GM18520 (cell line): ENCODE measurements around the gene SMAP2.

ENCODE experiments used
- ATAC-seq: cut with Tn5 transposase; IDR thresholded peaks from one replicate; pipeline ENCODE4 v1.9.1; 2021; ENCODE audit not compliant: unreplicated experiment

Gene SMAP2

GRCh38 chr1:40416709-40417108, 43.2 kb downstream of the SMAP2 start:
- ATAC-seq: no peak

DNA sequence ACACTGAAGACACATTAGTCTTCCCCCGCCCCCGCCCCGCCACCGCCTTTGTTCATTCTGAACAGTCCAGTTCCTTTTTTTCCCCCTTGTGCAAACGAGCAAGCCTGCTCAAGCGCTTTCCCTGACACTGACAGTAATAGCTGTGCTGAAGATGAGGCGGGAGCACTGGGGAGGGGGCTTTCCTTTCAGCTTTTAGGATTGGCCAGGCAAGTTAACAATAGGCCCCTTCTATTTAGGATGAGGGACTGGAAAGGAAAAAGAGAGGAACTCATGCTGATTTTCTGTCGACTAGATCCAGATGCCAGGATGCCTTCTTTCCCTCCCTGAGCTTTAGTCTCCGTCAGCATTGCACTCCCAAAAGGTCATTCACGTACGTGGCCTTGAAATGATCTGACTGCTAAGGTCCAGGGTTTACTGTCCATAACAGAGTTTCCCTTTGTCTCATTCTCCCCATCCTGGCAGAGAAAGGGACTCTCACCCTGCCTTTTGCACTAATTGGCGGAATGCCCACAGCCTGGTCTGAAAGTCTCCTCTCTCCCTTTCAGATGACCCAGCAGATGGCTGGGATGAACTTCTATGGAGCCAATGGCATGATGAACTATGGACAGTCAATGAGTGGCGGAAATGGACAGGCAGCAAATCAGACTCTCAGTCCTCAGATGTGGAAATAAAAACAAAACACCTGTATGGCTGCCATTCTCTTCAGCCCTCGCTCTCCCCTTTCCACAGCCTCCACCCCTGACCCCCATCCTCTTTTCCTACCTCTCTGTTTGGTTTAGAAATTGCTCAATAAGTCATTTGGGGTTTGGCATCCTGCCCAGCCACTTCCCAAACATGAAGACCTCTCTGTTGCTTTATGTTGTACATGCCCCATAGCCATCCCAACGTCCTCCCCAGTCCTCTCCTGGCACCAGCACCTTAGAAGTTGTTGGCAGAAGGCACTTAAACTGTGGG, 48.2 kb downstream of the SMAP2 start:
- no peak for ATAC-seq

DNA sequence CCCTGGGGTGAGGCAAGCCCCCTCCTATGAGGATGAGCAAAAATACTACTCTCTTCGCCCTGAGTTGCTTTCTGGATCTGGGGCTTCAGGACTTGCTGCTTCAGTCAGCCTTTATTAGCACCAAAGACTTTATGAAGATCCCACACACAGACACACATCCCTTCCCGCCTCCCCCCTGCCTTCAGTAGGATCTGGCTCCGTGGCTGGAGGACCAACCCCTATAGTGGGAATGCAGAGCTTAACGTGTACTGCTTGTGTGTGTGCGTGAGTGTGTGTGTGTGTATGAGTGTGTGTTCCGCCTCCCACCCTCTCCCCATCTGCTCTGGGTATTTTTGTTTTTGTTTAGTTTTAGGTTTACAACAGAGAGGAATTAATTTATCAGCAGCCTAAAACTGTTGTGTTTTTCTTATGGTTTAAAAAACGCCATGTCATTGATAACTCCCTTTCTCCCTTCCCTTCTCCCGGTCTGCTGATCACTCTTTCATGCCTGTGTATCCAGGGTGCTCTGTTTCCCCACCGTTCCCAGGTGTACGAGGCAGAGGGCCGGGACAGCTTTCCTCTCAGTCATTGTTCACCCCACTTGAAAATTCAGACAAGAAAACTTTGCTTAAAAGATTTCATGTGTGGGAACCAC, 49.2 kb downstream of the SMAP2 start:
- ATAC-seq: no peak

DNA sequence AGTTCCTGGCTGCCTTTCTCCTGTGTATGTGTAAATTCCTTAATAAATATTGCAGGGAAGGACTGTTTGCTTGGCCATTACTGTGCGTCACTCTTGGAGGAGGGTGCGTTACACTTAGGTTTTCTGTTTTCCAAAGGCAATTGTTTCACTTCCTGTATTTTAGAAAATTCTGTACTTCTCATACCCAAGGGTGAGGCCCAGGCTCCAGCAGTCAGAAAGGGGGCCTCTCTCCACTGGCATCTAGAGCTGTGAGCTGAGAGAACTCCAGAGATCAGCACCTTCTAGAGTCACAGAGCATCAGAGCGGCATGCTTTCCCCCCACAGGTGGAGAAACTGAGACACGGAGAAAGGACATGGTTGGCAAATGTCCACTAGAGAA, 49.7 kb downstream of the SMAP2 start:
- no peak for ATAC-seq

DNA sequence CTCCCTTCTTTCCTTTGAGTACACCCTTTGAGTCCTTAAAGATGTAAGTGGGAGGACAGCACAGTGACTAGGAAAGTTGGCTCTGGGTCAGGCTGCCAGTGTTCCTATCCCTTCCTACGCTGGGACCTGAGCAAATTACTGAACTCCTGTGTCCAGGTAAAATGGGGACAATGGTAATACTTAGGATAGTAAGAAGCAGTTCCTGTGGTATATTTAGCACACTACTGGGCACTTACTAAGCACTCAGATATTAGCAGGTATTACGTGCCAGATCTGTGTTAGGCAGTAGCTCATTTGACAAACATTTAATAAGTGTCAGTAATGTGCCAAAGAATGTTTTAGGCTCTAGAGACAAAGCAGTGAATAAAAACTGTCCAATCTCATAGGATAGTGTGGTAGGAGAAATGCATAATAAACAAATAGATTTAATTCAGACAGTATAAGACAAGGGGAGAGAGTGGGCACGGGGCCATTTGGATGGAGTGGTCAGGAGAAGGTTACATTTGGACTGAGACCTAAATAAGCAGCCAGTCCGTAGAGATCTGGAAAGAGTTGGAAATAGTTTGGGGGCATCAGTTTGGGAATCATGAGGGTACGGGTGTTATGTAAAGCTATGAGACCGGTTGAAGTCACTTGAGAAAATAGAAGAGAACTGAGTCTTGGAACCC, 50.6 kb downstream of the SMAP2 start:
- no peak for ATAC-seq

GRCh38 chr1:40425198-40425597, 51.7 kb downstream of the SMAP2 start:
- ATAC-seq: no peak

DNA sequence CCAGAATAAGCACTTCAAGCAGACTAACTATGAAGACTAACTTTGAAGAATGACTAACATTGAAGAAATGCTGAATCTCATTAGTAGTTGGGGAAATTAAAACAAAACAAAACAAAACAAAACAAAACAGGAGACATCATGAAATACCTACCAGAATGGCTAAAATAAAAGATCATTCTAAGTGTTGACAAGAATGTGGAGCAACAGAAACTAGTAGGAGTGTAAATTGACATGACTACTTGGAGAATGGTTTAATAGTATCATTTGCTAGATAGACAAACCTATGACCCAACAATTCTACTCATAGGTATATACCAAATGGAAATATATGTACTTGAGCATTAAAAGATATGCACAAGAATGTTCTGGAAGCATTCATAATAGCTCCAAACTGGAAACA, 57.9 kb downstream of the SMAP2 start:
- ATAC-seq: no peak

DNA sequence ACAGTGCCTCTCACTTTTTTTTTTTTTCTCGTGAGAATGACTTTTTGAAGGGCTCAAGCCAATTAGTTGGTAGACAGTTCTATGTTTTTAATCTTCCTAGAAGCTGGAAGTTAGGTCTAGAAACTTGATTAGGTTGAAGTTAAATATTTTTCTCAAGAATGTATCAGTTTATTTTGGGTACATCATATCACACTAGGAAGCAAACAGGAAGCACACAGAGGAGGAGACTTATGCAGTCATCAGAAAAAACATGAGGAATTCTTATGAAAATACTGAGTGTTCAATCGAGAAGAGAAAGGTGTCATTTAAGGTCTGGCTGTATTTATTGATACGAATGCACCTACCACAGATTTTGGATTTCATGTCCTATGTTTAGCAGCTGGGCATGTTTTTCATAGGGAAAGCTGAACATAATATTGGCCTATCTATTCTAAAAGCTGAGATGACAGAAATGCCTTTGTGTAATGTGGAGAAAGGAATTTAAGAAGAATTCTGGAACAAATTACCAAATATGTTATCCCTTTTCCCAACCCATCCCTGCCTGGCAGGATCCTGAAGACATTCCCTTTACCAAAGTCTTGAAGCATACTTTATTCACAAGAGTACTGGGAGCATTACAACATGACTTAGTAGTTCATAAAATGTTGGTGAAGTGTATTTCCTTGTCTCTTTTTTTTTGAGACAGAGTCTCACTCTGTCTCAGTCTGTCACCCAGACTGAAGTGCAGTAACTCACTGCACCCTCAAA, 59.3 kb downstream of the SMAP2 start:
- no peak for ATAC-seq

DNA sequence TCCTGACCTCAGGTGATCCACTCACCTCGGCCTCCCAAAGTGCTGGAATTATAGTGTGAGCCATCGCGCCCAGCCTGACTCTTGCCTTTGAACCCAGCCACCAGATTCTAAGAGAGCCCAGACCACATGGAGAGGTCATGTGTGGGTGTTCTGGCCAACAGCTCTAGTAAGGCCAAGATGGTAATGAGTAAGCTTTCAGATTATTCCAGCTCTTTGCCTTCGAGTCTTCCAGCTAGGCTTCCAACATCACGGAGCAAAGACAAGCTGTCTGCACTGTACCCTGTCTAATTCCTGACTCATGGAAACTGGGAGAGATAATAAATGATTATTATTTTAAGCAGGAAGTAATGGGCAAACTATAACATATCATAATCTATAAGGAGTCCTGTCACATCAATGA, 61.9 kb downstream of the SMAP2 start:
- ATAC-seq: no peak

DNA sequence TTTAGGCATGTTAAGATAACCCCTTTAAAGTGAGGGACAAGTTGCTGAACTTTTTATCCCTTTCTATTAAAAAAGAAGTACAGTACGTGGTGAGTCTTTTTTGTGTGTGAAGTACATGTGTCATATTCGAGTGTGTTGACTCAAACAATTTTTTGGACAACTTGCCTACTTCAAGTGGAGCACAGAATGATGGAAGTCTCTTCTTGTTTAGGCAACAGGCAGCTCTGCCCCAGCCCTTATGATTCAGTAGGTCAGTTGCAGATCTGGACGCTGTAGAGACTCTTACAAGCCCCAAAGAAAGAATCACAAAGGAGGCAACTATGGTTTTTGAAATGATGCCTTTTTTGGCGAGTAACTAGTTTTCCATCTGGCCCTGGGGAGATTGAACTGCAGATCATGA, 62.3 kb downstream of the SMAP2 start:
- ATAC-seq: no peak

GRCh38 chr1:40438391-40439015, 65.0 kb downstream of the SMAP2 start:
- ATAC-seq: no peak

DNA sequence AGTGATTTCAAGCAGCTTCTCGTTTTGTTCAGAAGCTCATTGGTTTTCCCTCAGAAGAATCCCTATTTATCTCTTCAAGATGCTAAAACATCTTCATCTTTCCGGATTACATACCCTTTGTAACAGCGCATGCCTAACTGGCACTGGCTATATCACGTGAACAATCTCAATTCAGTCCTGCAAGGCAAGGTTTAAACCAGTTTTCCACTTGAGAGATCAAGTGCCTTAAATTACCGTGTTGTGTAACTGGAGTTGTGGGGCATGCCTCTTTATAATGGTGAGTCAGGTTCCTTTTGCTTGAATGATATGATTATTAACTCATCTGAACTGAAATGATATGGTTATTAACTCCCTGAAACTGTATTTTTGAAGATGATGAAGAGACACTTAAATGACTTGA, 65.7 kb downstream of the SMAP2 start:
- ATAC-seq: no peak

GRCh38 chr1:40449684-40450494, 76.4 kb downstream of the SMAP2 start, which contains the start of gene ZFP69B:
ZFP69B (plus strand) TSS chr1:40450476; CDS start chr1:40450962, 486 bp downstream.
- peak; percentile 74 for ATAC-seq

- ATAC-seq: peak; percentile 32
Measured at GRCh38 chr1:40450495-40451237, 77.1 kb downstream of the SMAP2 start.

- no peak for ATAC-seq
Measured at GRCh38 chr1:40451238-40451585, 77.7 kb downstream of the SMAP2 start.

- ATAC-seq: no peak
Measured at GRCh38 chr1:40454873-40455272, 81.3 kb downstream of the SMAP2 start.

DNA sequence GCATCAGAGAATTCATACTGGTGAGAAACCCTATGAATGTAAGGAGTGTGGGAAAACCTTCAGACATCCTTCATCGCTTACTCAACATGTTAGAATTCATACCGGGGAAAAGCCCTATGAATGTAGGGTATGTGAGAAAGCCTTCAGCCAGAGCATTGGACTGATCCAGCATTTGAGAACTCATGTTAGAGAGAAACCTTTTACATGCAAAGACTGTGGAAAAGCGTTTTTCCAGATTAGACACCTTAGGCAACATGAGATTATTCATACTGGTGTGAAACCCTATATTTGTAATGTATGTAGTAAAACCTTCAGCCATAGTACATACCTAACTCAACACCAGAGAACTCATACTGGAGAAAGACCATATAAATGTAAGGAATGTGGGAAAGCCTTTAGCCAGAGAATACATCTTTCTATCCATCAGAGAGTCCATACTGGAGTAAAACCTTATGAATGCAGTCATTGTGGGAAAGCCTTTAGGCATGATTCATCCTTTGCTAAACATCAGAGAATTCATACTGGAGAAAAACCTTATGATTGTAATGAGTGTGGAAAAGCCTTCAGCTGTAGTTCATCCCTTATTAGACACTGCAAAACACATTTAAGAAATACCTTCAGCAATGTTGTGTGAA, 89.5 kb downstream of the SMAP2 start:
- ATAC-seq: no peak

GRCh38 chr1:40469327-40469726, 95.8 kb downstream of the SMAP2 start:
- ATAC-seq: no peak
